NCI-H1092 treated with DMSO at 0.1 percent for 48 hours (cell line): ENCODE data around the gene PITPNM2.
A peak's percentile ranks its signal among the peaks of the same experiment; 100 is the strongest.

ENCODE experiments used
- DNase-seq: peaks from one replicate; lab custom pipeline; 2025; lab: John Stamatoyannopoulos, UW

The PITPNM2 gene

GRCh38 chr12:123143736-123144461 lies 7.0 kb downstream of the PITPNM2 start:
- DNase-seq, result no peak

DNA sequence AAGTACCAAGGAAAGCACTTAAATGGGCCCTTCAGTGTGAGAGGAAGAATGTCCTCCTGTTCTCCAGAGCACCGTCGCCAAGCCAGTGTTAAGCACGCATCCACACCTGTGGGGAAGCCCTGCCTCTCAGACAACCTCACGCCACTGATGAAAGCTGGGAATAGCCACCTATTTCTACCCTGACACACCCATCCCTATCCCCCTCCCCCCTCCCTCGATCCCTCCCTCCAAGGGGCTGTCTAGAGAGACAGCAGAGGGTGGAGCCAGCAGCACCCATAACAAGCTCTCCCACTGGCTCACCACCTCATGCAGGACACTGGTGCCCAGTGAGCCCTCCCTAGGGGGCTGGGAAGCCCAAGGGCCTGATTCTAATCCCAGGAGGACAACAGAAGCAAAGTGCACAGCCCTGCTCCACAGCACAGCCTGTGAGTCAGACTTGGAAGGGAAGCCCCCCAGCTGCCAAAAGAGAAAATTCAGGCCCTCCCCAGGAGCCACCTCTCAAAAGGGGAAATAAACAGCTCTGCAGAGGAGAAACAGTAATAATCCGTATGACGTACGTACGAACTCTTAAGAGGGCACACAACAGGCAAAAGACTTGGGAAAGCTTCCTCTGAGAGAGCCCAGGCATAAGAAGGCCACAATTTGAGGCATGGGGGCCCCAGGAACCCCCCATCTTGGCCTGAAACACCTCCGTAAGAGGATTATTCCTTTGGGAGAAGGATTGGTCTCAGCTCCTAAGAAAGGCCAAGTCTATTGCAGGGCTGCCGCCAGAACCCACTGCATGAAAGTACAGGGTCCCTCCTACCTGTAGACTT lies 7.8 kb downstream of the PITPNM2 start:
- DNase-seq, result no peak

DNA sequence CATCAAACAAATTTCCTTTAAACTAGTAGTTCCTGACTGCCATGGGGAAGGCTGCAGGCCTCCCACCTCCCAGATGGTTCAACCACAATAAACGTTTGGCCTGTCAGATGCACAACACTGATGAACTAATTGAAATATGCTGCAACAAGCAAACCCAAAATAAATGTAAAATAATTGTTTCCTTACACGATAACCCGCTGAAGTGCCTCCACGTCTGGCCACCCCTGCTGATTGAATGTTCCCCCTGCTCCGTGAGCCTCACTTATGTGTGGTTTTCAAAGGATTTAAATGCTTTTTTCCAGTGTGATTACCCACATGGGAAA lies 8.4 kb downstream of the PITPNM2 start:
- no peak for DNase-seq

DNA sequence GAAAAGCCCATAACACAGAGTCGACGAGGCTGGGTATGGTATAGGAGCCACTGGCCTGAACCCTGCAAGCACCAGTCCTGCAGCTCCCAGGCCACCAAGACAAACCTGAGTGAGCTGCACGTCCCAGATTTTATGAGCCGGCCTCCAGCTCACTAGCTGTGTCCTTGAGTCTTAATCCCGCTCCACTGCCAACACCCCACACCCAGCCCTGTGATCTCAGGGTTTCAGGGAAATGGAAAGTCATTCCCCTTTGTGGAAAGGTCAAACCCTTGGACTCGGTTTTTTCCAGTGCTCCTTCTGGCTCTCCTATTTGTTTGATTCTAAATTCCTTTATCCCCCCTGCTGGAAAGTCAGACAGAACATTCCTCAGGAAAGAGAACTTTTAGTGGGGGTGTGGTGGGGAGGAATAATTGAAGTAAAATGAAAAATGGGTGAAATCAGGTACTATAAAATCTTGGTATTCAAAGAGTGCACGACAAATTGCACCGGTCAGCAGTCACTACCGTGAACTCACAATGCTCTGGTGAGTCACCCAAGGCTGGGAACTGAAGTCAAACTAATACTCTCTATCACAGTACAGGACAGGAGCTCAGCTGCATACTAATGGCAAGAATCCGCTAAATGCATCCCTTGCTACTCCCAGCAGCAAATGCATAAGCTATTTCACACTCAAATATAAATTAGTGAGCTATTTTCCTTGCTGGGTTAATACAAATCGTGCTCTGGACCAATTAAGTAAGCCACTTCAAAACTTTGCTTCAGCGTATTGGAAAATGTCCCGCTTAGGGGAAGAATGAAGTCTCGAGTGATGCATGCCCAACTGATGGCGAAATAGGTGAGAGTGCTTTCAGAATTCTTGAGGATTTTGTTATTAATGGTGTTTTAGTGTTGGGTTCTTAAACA lies 9.0 kb downstream of the PITPNM2 start:
- DNase-seq, result no peak

GRCh38 chr12:123140676-123141614 lies 9.9 kb downstream of the PITPNM2 start:
- DNase-seq, result no peak

- peak; percentile 22 for DNase-seq
Observed at GRCh38 chr12:123139926-123140675, 10.8 kb downstream of the PITPNM2 start.

GRCh38 chr12:123135688-123136087 lies 15.2 kb downstream of the PITPNM2 start:
- DNase-seq, result no peak

GRCh38 chr12:123134826-123135225 lies 16.1 kb downstream of the PITPNM2 start:
- no peak for DNase-seq

GRCh38 chr12:123134271-123134671 lies 16.6 kb downstream of the PITPNM2 start:
- no peak for DNase-seq

DNA sequence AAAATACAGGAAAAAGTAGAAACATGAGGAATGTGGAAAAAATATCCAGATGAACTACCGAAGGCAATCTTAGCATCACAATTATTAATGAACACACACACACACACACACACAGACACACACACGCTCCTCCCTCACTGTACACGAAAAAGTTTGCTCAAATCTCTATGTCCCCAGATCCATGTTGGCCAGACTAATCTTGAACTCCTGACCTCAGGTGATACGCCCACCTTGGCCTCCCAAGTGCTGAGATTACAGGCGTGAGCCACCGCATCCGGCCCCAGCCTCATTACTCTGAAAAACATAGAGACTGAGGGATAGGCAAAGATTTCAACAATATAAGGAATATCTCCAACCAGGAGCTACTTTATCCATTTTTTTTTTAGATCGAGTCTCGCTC lies 17.2 kb downstream of the PITPNM2 start:
- DNase-seq, result no peak

DNA sequence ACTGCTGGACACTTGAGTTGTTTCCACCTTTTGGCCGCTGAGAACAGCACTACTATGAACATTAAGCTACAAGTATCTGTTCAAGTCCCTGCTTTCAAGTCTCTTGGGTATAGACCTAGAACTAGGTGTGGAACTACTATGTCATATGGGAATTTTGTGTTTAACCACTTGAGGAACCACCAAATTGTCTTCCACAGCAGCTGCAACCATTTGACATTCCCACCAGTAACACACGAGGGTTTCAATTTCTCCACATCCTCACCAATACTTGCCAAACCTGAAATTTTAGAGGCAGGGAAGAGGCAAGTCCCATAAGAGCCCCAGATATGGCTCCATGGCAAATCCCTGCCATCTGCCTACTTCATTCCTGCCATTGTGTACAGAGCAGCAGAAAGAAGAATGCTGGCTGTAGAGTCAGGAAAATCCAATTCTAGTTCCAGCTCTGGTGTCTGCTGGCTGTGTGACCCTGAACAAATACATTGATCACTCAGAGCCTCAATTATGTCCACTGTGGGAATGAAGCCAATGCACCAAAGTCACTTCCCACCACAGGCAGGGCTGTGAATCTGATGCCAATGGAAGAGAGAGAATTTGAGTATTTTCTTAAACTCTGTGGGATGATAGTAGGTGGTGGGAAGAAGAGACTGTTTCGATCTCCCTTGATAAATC lies 17.8 kb downstream of the PITPNM2 start:
- DNase-seq, result peak; percentile 38

- peak; percentile 94 for DNase-seq
Observed at GRCh38 chr12:123131879-123132402, 18.9 kb downstream of the PITPNM2 start.

DNA sequence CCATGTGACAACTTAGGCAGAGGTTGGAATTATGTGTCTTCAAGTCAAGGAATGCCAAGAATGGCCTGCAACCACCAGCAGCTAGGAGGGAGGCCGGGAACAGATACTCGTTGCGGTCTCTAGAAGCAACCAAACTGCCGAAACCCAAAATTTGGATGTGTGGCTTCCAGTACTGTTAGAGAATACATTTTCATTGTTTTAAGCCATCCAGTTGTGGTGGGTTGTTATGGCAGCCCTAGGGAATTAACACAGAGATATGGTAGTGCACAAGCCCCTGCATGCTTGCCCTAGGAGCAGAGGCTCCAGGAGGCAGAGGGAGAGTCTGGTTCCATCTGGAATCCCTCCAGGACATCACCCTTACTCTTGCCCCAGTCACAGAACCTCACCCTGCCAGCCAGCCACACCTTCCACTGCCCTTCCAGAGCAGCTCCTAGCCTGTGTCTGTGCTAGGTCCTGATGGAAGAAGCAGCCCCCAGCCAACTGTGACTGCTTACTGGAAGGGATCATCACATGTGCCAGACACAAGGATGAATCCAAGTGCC lies 19.5 kb downstream of the PITPNM2 start:
- DNase-seq, result peak; percentile 56

- DNase-seq, result no peak
Observed at GRCh38 chr12:123129621-123130020, 21.3 kb downstream of the PITPNM2 start.

DNA sequence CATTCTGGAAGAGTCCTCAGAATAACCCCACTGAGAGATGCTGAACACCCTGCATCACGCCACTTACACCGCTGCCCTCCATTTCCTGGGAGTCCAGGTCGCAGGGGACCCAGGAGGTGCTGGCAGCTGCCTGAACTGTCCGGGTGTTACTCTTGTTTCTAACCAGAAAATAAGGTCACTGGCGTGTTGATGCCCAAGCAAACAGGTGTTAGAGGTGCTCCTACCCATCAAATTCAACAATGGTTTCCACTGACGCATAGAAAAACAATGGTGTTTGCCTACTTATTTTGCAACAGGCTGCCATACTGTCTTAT lies 23.8 kb downstream of the PITPNM2 start:
- no peak for DNase-seq

DNA sequence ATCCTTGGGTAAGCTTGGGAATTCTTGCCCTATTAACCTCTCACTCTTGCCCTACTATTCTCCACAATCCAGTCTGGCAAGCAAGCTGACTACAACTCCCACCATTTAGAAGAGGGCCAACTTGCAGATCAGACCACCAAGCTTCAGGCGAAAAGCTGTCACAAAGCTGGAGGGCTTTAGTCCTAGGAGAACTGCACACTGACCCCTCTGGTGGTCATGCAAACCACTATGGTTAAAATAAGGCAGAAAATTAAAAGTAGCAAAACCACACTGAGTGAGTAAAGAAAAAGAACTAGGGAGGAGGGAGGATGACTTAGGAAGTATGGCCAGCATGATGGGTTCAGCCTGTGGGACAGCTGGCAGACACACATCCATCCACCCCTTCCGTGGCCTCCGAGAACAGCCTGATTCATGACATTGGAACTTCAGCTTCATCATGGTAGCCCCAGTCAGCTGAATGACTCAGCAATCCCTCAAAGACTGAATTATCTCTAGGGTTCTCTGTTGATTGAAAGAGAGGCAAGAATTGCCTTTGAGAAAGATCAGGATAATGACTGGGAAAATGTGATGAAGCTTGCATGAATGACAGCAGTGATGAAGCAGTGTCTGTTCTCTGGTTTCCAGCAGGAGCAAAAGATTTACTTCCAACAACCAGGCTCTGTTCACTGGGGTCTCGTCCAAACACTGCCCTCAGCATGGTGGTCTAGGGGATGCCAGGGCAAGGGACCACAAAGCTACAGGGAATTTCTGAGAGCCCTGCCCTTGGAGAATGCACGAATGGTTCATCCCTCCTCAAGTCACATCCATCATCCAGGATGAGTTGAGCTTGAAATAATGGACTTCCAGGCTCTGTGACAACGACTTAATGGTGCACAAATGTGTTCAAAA lies 24.4 kb downstream of the PITPNM2 start:
- DNase-seq, result no peak

DNA sequence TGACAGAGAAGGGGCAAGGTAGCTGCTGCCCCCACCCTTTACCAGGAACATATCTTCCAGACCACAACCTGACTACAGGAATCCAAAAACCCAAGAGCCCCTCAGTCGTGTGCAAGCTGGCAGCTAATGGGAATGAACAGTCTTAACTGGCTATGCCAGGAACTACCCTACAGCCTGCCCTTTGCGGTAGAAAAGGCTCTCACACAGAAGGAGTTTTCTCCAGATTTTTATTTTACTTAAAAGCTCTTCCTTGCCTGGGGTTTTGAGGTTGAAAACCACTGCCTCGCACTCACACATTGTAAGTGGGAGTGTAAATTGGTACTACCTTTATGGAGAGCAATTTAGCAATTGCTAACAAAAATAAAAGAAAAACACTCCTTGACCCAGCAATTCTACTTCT lies 28.3 kb downstream of the PITPNM2 start:
- DNase-seq, result no peak

GRCh38 chr12:123121670-123122069 lies 29.2 kb downstream of the PITPNM2 start:
- no peak for DNase-seq
